NCI-H1048 (cell line): ENCODE results near the gene TACC3.

Experiments used
- DNase-seq: peaks from one replicate; lab custom pipeline; 2025; lab: John Stamatoyannopoulos, UW

TACC3 gene

GRCh38 chr4:1776521-1777161 is 55.3 kb downstream of the TACC3 start:
- DNase-seq: no peak

DNA sequence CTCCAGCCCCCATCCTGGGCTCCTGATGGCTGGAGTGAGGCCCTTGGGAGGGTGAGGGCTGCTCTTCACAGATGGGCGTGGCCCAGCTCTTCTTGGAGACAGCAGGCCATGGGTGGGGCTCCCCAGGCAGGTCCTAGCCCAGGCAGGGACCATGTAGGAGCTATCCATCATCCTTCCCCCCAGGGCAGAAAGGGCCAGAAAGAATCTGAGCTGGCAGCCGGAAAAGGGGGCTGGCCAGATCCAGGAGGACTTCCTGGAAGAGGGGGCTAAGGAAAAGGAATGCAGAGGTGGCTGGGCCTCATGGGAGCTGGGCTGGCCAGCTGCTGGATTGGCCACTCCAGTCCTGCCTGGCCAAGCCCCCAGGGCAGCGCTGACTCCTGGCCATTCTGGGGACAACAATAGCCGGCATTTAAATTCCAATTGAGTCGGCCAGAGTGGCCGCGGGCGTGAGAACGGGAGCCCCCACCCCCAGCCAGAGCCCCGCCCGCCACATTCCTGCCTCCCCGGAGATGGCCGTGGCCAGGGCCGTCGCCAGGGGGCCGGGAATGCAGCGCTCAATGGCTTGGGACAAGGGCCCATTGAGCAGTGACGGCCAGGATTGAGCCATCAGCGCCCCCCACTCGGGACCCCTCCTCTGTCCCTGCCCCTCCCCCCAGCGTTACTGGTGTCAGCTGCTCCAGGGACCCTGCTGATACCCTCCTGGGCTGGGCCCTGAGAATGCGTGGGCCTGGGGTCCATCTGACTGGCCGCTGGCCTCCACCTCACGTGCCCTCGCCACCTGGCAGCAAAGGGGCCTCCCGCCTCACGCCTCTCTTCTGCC is 56.7 kb downstream of the TACC3 start:
- DNase-seq: no peak

GRCh38 chr4:1778642-1779392 is 57.5 kb downstream of the TACC3 start:
- no peak for DNase-seq

DNA sequence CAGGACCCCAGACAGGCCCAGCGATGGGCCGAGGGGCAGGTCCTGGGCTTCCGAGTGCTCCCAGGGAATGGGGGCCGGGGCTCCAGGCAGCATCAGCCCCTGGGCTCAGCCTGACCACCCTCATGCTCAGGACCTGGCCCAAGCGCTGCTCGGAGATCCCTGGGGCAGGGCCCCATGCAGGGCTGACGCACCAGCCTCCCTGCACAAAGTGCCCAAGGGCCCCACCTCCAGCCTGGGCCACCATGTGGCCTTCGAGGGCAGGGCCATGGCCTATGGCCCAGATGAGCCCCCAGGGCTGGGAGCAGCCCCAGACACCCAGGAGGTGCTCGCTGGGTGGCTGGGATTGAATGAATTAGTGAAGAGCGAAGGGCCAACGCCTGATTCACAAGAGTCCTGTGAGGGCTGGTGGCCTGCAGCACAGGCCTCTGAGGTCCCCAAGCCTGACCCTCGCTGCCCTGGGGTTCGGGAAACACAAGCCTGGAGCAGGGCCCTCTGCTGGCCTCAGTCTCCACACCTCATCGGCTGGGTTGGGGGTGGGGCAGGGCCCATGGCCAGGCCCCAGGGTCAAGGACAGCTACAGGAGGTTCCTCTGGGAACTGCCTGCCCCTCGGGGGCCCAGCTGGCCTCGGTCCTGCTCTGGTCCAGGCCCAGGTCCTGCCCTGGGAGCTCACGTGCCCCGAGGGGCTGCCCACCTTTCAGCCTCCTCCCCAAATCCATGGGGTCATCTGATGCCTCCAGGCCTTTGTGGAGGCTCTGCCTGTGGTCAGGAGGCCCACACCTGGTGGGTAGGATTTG is 58.5 kb downstream of the TACC3 start:
- DNase-seq: no peak

DNA sequence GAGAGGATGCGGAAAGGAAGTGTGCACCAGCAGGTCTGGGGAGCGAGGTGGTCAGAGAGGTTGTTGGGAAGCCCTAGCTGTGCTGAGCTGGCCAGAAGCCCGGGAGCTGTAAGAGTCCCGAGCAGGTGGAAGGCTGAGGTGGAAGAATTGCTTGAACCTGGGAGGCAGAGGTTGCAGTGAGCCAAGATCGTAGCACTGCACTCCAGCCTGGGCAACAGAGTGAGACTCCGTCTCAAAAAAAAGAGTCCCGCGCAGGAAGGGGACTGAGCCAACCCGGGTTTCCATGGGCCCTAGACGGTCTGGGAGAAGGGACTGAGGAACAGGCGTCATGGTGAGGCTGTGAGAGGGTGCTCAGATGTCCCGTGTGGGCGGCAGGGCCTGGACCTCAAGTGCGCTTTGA is 59.1 kb downstream of the TACC3 start:
- no peak for DNase-seq

GRCh38 chr4:1783015-1783414 is 61.7 kb downstream of the TACC3 start:
- DNase-seq: no peak

DNA sequence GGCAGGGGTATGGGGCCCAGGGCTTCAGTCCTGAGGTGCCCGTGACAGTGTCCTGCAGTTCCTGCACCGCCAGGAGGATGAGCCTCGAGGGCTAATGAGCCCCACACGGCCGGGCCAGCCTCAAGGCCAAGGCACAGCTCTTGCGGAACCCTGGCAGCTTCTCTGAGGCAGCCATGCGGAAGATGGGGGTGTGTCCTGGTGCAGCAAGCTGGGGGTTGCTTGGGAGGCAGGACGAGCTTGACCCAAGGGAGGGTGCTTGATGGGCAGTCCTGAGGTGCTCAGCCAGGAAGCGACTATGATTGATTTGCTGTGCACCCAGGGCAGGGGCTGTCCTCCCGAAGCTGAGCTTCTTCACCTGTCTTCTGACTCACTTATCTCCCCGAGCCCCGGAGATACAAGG is 62.6 kb downstream of the TACC3 start:
- no peak for DNase-seq

- no peak for DNase-seq
Measured at GRCh38 chr4:1784395-1784788, 63.1 kb downstream of the TACC3 start.

- DNase-seq: no peak
Measured at GRCh38 chr4:1784789-1785591, 63.7 kb downstream of the TACC3 start.

DNA sequence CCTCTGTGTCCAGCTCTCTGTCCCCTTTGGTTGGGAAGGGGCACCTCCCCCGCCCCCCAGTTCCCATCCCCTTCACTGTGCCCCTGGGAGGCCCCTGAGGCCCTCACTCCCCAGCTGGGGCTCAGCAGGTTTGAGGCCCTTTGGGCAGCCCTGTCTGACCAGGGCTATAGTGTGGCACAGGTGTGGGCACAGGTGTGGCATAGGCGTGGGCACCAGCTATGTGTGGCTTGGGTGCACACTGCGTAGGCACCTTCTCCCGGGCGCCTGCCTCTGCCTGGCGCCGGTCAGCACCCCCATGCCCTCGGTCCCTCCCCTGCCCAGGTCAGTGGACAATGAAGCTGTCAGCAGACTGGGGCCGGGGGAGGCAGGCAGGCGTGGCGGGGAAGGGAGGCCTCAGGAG is 64.3 kb downstream of the TACC3 start:
- no peak for DNase-seq

GRCh38 chr4:1786544-1787362 is 65.4 kb downstream of the TACC3 start:
- no peak for DNase-seq

DNA sequence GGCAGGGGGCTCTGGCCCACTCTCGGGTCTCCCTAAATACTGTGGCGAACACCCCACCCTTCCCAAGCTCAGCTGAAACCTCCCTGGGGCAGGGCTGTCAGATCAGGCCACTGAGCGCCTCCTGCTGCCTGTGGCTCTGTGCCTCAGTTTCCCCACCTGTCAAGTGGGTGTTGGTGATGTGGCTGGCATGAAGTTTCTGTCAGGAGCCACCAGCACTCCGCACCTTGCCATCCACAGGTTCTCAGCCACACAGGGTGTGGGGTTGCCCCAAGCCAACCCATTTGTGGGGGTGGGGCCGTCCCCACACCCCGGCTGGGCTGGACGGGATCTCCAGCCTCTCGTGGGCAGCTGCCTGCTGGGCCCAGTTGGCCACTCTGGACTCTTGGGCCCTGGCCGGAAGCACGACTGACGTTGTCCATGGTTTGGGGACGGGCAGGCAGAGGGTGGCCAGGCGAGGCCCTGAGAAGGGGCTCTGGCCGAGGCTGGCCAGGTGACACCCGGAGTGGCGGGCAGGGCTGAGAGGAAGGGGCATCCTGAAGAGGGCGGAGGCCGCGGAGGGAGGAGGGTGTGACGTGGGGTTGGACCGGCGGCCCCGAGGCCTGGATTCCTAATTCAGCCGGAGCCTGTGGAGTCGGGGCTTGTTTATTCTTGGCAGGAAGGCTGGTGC is 66.2 kb downstream of the TACC3 start:
- no peak for DNase-seq

DNA sequence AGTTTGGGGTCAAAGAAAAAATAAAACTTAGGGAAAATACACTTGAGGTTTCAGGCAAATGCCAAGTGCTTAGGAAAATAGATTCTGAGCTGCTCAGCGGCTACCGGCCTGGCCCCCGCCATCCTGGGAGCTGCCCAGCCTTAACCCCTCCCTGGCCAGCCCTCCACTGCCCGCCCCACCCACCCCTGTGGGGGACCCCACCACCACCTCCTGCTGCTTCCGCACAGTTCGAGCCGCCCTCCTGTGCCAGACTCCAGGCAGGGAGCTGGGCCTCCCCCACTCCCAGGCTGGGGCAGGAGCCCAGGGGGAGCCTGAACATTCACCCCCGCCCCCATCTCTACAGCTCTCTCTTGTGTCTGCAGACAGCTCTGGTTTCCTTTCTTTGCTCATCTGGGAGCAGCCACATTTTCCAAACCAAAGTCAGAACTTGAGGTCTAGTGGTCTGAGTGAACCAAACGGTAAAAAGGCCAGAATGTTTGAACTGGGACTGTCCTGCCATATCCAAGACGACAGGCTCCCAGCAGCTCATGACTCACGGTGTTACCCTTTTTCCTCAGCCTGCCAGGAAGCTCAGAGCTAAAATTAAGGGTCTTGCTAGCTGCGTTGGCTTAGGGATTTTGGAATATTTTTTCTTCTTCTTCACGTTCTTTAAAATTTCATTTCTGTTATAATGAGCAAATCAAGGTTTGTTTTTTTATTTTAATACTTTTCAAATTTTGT is 67.1 kb downstream of the TACC3 start:
- no peak for DNase-seq

DNA sequence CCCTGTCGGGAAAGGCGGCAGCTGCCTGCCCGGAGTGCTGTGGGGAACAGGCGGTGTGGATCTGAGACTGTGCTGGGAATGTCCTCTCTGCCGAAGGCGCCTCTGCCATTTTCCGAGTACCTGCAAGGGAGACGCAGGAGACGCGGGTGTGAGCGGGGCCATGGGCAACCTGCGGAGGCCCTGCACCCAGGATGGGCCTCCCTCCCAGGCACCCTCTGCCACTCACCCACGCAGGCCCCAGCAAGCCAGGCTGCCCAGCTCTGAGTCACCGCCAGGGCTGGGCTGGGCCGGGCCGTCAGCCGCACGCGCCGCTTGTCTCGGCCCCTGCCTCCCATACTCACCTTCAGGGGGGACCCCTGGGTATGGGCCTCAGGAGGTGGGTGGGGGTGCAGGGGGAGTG is 68.2 kb downstream of the TACC3 start:
- DNase-seq: no peak

DNA sequence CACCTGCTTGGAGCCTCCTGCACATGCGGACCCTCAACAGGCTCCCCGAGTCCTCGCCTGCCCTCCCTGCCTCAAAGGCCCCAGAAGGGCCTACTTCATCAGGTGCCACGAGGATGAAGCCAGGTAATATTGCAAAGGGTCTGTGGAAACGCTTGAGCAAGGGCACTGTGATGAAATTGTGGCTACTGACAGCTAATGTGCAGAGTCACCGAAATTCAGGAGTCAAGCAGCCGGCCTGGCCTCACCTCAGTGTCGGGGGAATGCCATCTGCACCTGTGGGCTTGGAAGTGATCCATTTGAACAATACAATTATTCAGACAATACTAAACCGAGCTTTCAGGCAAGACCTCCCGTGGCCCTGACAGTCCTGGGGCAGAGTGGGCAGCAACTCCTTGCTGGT is 68.7 kb downstream of the TACC3 start:
- DNase-seq: no peak

- no peak for DNase-seq
Measured at GRCh38 chr4:1792158-1792831, 71.0 kb downstream of the TACC3 start.

- peak; percentile 11 for DNase-seq
Measured at GRCh38 chr4:1792832-1793495, 71.6 kb downstream of the TACC3 start, which contains the start of gene FGFR3. Gene FGFR3, plus strand, starts transcription at chr4:1793293. Its CDS starts 642 bp downstream, at chr4:1793935.

- no peak for DNase-seq
Measured at GRCh38 chr4:1793496-1793840, 72.1 kb downstream of the TACC3 start.
